ENCODE results near the gene LSR. TPM values are rescaled to one million over a fixed set of nuclear protein-coding genes. Genes with fewer than 3 reads are reported as not detected.
A peak's percentile ranks its signal among the peaks of the same experiment; 100 is the strongest.
"Not testable (repeated sequence)": the region's sequence is repeated elsewhere in the genome, so short reads cannot be mapped to it uniquely, and the experiment has no call there.

Gene LSR
- total and polyA plus RNA-seq, 2 donors from 2014 or later: 37.9 to 87.2 TPM

DNA sequence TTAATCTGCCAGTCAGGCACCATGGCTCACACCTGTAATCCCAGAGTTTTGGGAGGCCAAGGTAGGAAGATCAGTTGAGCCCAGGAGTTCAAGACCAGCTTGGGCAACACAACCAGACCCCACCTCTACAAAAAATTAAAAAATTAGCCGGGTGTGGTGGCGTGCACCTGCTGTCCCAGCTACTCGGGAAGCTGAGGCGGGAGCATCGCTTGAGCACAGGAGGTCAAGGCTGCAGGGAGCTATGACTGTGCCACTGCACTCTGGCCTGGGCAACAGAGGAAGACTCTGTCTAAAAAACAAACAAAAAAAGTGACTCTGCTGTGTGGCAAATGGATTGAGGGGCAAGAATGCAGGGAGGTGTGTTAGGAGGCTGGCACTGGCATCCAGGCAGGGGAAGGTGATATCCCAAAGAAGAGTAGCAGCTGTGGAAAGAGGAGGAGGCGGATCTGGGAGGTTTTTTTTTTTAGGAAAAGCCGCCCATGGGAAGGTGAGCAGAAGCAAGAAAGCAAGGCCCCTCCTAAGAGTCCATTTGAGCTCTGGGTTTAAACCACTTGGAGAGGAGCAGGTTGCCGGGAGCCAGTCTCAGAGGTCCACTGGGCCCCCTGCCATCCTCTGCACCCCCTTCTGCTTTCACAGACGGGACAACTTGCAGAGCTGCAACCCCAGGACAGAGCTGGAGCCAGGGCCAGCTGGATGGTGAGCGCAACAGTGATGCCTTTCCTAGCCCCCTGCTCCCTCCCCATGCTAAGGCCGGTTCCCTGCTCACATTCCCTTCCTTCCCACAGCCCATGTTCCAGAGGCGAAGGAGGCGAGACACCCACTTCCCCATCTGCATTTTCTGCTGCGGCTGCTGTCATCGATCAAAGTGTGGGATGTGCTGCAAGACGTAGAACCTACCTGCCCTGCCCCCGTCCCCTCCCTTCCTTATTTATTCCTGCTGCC, 35.6 kb downstream of the LSR start:
- Histone ChIP-seq H3K27ac (ENCODE audit: low read depth in 2 of 2, low read length in 2 of 2) (no peak overlapping the region), H3K36me3 (ENCODE audit: control insufficient read depth in 2 of 3, insufficient read depth in 3 of 3, low read length in 3 of 3) (no peaks in the 10 kb centered on the region), H3K9me3 (ENCODE audit: control insufficient read depth in 2 of 3, insufficient read depth in 1 of 3, low read length in 3 of 3) (no peaks in the 10 kb centered on the region), H3K4me3 (ENCODE audit: low read length in 3 of 3) (no peak overlapping the region), H3K27me3 (ENCODE audit: control insufficient read depth, insufficient read depth, low read length) (no peaks in the 10 kb centered on the region), H3K4me1 (ENCODE audit: control insufficient read depth in 2 of 3, insufficient read depth in 2 of 3, low read depth in 1 of 3, low read length in 3 of 3) (no peaks in the 10 kb centered on the region), H3K9ac (ENCODE audit: low read length in 3 of 3) (no peak overlapping the region)
- intact Hi-C loops (cut with DNase I): no loop called here
- TF ChIP-seq, protein P1, sequence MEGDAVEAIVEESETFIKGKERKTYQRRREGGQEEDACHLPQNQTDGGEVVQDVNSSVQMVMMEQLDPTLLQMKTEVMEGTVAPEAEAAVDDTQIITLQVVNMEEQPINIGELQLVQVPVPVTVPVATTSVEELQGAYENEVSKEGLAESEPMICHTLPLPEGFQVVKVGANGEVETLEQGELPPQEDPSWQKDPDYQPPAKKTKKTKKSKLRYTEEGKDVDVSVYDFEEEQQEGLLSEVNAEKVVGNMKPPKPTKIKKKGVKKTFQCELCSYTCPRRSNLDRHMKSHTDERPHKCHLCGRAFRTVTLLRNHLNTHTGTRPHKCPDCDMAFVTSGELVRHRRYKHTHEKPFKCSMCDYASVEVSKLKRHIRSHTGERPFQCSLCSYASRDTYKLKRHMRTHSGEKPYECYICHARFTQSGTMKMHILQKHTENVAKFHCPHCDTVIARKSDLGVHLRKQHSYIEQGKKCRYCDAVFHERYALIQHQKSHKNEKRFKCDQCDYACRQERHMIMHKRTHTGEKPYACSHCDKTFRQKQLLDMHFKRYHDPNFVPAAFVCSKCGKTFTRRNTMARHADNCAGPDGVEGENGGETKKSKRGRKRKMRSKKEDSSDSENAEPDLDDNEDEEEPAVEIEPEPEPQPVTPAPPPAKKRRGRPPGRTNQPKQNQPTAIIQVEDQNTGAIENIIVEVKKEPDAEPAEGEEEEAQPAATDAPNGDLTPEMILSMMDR (IDR thresholded peaks at IDR 0.05; ENCODE audit: borderline replicate concordance, extremely low read depth, insufficient read depth): no peak
- no peak for FAIRE-seq
- DNase-seq: peak in 1 of 5 donors; percentile 33

DNA sequence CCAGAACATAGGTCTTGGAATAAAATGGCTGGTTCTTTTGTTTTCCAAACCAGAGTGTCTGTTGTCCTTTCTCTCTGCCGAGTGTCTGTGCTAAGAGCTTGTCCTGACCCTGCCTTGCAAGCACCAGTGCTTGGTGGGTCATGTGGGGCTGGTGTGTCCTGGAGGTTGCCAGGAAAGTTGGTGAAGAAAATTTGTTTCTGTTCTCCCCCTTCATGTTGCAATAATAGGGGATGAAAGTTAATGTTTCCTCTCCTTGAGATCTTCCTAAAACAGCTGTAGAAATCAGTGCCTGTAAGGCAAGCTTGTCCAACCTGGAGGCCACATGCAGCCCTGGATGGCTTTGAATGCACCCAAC, 36.3 kb downstream of the LSR start:
- no peak overlapping the region for H3K4me3 ChIP-seq (ENCODE audit: low read length in 3 of 3)
- H3K27ac ChIP-seq (ENCODE audit: low read depth in 2 of 2, low read length in 2 of 2): no peak overlapping the region
- H3K9ac ChIP-seq (ENCODE audit: low read length in 3 of 3): no peak overlapping the region
- H3K9me3 ChIP-seq (ENCODE audit: control insufficient read depth in 2 of 3, insufficient read depth in 1 of 3, low read length in 3 of 3): no peaks in the 10 kb centered on the region
- TF ChIP-seq, protein P1 (IDR thresholded peaks at IDR 0.05; ENCODE audit: borderline replicate concordance, extremely low read depth, insufficient read depth): no peak
- DNase-seq (no peak), FAIRE-seq (no peak)
- H3K4me1 ChIP-seq (ENCODE audit: control insufficient read depth in 2 of 3, insufficient read depth in 2 of 3, low read depth in 1 of 3, low read length in 3 of 3): no peaks in the 10 kb centered on the region
- intact Hi-C loops (cut with DNase I): no loop called here
- H3K36me3 ChIP-seq (ENCODE audit: control insufficient read depth in 2 of 3, insufficient read depth in 3 of 3, low read length in 3 of 3): no peaks in the 10 kb centered on the region
- H3K27me3 ChIP-seq (ENCODE audit: control insufficient read depth, insufficient read depth, low read length): no peaks in the 10 kb centered on the region

DNA sequence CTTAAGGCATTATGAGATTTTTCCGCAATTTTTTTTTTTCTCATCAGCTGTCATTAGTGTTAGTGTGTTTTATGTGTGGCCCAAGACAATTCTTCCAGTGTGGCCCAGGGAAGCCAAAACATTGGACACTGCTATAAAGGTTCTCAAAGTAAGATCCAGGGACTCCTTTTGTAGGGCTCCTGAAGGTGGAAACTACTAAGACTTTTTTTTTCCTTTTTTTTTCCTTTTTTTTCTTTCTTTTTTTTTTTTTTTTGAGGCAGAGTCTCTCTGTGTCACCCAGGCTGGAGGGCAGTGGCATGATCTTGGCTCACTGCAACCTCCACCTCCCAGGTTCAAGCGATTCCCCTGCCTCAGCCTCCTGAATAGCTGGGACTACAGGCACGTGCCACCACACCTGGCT, 36.7 kb downstream of the LSR start:
- DNase-seq; intact Hi-C loops (cut with DNase I); H3K36me3 ChIP-seq (ENCODE audit: control insufficient read depth in 2 of 3, insufficient read depth in 3 of 3, low read length in 3 of 3); H3K9me3 ChIP-seq (ENCODE audit: control insufficient read depth in 2 of 3, insufficient read depth in 1 of 3, low read length in 3 of 3); H3K4me1 ChIP-seq (ENCODE audit: control insufficient read depth in 2 of 3, insufficient read depth in 2 of 3, low read depth in 1 of 3, low read length in 3 of 3); H3K9ac ChIP-seq (ENCODE audit: low read length in 3 of 3); FAIRE-seq; H3K27me3 ChIP-seq (ENCODE audit: control insufficient read depth, insufficient read depth, low read length); H3K4me3 ChIP-seq (ENCODE audit: low read length in 3 of 3); H3K27ac ChIP-seq (ENCODE audit: low read depth in 2 of 2, low read length in 2 of 2): not testable (repeated sequence)

DNA sequence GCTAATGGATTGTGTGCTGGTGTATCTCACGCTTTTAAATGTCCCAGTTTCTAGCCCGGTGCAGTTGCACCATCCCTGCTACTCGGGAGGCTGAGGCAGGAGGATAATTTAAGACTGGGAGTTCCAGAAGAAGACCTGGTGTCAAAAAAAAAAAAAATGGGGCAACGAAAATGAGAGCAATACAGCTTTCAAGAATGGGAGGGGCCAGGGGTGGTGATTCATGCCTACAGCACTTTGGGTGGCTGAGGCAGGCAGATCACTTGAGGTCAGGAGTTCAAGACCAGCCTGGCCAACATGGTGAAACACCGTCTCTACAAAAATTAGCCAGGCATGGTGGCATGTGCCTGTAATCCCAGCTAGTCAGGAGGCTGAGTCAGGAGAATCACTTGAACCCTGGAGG, 37.3 kb downstream of the LSR start:
- H3K4me3 ChIP-seq (ENCODE audit: low read length in 3 of 3); DNase-seq; H3K27ac ChIP-seq (ENCODE audit: low read depth in 2 of 2, low read length in 2 of 2); intact Hi-C loops (cut with DNase I); H3K36me3 ChIP-seq (ENCODE audit: control insufficient read depth in 2 of 3, insufficient read depth in 3 of 3, low read length in 3 of 3); H3K27me3 ChIP-seq (ENCODE audit: control insufficient read depth, insufficient read depth, low read length); H3K4me1 ChIP-seq (ENCODE audit: control insufficient read depth in 2 of 3, insufficient read depth in 2 of 3, low read depth in 1 of 3, low read length in 3 of 3); H3K9me3 ChIP-seq (ENCODE audit: control insufficient read depth in 2 of 3, insufficient read depth in 1 of 3, low read length in 3 of 3); H3K9ac ChIP-seq (ENCODE audit: low read length in 3 of 3); FAIRE-seq: not testable (repeated sequence)
